Right lung (tissue), 5 donors: ENCODE data around the gene ERMAP. TPM values are rescaled to one million over a fixed set of nuclear protein-coding genes. Genes with fewer than 3 reads are reported as not detected.
"Not testable (repeated sequence)": the region's sequence is repeated elsewhere in the genome, so short reads cannot be mapped to it uniquely, and the experiment has no call there.

Experiments
- DNase-seq, 2 donors: peaks; one replicate each; pipeline ENCODE4 v3.0.0-alpha.2; 2013
- polyA plus RNA-seq, 5 donors: library from polyadenylated mRNA; unstranded; fragments of 120-200 nt; gene quantifications; one replicate each; pipeline versions ENCODE4 v1.2.1 to v1.2.3, GENCODE V29; 2013; ENCODE audit warnings: inconsistent platforms in 1 of 5, low replicate concordance in 1 of 5; ENCODE audit not compliant: insufficient read length in 5 of 5, insufficient read depth in 1 of 5

Gene ERMAP
- polyA plus RNA-seq, 5 donors: 24.0 to 30.8 (median 29.3) TPM

DNA sequence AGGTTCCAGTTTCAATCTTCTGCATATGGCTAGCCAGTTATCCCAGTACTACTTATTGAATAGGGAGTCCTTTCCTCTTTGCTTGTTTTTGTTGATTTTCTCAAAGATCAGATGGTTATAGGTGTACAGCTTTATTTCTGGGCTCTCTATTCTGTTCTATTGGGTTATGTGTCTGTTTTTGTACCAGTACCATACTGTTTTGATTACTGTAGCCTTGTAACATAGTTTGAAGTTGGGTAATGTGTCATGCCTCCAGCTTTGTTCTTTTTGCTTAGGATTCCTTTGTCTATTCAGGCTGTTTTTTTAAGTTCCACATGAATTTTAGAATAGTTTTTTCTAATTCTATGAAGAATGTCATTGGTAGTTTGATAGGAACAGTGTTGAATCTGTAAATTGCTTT is 56.2 kb downstream of the ERMAP start:
- not testable (repeated sequence) for DNase-seq

DNA sequence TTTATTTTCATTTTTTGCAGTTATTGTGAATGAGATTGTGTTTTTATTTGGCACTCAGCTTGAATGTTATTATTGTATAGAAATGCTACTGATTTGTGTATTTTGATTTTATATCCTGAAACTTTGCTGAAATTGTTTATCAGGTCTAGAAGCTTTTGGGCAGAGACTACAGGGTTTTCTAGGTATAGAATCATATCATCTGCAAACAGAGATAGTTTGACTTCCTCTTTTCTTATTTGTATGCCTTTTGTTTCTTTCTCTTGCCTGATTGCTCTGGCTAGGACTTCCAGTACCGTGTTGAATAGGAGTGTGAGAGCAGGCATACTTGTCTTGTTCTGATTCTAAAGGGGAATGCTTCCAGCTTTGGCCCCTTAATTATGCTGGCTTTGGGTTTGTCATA is 56.7 kb downstream of the ERMAP start:
- no peak for DNase-seq

DNA sequence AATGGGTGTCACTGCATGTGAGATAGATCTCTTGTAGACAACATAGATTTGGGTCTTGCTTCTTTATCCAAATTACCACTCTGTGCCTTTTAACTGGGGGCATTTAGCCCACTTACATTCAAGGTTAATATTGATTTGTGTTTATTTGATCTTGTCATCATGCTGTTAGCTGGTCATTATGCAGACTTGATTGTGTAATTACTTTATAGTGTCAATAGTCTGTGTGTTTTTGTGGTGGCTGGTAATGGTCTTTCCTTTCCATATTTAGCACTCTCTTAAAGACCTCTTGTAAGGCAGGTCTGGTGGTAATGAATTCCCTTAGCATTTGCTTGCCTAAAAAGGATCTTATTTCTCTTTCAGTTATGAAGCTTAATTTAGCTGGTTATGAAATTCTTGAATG is 59.1 kb downstream of the ERMAP start:
- DNase-seq: no peak

DNA sequence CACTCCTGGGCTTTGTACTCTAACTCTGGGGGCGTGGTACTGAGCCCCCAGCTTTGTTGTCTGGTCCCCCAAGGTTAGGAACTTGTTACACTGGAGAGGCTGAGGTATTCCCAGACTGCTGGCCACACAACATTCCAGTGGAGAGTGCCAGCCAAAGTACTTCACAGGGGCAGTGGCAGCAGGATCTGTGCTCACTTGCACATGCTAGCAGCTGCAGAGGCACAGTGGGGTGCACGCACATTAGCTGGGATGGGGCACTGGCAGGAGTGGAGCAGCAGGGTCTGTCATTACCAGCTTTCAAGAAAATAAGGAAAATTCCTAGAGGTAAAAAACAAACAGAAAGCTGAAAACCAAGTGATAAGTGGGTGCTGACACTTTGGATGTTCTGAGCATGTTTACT is 60.5 kb downstream of the ERMAP start:
- peak in 1 of 2 donors; percentile 19 for DNase-seq

DNA sequence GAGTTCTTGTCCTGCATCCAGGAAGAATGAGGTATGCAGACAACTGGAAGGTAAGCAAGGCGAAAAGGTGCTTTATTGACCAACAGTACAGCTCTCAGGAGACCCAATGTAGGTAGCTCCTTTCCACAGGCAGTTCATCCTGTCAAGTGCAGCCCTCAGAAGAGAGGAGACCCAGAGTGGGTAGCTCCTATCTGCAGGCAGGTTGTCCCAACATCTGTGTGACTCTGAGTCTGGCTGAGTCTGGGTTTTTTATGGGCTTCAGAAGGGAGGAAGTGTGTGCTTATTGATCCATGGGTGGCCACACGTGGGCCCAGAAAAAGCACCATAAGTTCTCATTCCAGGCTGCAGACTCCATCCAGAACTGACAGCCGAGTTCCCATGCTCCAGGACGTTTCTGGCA is 63.5 kb downstream of the ERMAP start:
- DNase-seq: no peak

DNA sequence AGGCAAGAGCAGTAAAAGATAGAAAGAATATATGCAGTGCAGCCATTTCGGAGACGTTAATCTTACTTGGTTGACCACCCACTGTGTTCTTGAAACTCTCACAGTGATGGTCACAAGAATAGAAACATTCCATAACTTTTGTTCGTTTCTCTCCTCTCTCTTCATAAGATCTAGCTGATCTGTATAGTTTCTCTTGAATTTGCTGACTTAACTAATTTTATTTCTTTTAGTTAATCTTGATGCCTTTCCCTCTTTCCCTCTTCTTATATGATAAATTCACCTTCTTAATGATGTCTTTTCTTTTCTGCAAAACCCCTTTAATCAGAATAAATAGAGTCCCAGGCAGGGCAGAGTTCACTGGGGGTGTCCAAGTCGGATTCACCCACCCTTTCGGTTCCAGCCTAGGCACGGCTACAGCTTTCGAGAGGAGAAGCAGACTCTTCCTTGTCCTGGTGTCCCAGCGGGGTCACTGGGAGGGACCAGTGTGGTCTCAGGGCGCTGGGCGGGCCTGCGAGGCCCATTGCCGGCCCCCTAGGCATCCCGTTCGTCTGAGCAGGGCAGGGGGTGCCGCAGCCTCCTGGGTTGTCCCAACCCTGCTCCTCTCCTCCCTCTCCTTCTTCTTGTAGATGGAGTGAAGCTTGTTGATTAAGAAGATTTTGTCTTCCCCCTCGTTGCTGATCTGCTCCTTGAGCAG is 69.3 kb downstream of the ERMAP start:
- DNase-seq: no peak

DNA sequence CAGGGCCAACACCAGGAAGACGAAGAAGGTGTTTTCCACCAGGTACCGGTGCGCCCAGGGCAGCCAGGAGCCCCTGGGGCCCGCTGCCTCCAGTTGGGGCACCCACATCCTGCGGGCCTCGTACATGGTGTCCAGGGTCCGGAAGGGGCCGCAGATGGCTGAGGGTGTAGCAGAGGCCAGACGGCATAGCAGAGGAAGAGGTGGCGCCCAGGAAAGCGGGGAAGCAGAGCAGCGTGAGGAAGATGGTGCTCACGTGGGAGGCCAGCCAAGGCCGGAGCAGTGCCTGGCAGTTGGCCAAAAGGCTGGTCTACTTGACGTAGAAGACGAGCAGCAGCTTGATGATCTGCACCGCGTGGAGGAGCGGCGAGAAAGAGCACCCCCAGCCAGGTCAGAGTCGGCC is 69.9 kb downstream of the ERMAP start:
- DNase-seq: no peak

DNA sequence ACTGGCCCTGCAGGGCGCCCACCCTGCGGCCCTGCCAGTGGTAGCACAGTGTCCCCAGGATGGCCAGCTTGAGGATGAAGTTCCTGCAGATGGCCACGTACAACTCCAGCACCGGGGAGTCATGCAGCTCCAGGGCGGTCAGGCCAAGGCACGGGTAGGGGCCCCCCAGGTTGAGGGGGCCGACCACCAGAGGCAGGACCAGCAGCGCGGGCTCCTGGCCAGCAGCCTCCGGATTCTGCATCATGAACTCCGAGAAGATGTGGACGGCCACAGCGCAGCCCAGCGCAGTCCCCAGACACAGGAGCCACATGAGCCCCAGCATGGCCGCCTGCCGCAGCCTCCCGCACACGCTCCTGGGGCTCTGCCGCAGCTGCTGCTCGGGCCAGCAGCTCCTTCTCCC is 70.4 kb downstream of the ERMAP start:
- DNase-seq: no peak

DNA sequence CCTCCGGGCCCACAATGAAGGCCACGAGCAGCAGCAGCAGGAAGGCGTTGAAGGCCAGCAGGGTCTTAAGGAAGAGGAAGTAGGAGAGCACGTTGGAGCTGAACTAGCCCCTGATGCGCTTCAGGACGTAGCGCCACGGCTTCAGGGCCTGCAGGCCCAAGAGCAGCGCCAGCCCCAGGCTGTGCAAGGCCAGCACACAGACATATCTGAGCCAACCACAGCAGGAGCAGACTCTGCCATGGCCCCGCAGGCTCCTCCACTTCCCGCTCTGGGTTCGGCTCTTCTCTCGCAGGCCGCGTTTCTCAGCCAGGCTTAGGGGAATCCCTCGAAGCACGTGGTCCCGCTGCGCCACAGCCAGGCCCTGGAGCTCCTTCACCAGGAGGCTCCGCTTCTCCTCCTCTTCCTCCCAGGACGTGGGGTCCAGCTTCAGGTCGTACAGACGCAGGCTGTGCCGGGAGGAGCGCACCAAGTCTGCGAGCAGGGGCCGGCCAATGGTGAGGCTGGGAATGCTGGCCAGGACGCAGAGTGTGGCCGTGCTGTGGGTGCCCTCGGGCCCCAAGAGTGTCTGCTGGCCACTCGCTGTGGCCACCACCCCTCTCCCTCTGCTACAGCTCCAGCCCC is 71.2 kb downstream of the ERMAP start:
- DNase-seq: no peak

DNA sequence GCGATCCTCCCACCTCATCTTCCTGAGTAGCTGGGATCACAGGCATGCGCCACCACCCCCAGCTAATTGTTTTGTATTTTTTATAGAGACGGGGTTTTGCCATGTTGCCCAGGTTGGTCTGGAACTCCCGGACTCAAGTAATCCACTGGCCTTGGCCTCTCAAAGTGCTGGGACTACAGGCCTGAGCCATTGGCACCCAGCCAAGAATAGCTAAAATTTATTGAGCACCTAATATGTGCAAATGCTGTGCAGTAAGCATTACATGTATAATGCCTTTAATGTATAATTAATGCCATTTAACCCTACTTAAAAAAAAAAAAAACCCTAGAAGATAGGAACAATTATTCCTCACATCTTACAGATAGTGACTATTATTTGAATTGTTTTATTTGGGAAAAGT is 72.3 kb downstream of the ERMAP start:
- DNase-seq: no peak

DNA sequence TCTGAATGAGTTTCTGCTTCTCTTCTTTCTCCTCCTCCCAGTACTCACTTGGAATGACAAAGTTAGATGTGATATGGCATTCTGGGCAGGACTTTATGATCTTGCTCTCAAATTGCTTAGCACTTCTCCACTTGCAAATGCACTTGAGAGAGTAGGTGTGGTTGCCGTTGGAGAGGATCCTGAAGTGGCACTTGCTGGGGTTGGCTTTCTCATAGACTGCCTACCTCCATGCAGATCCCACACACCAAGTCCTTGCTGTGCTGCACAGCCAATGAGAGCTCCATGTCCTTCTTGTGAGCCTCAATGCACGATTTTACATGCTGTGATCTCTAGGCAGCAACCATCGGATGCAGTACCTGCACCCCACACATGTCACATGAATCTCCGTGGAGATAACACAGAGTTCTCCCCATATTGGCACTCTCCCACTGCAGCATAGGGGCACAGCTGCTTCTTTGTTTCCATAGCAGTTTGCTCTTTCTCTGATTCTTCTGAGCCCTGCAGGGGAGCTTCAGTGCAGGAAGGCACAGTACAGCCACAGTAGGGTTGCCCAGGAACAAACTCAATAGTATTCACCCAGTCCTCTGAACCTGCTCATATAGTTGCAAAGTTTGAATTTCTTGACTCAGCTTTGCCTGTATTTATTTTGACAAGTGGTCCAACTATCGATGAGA is 74.7 kb downstream of the ERMAP start:
- peak; percentile 35 to 37 for DNase-seq

Other genes with a start within 250 kb of the ERMAP start
- gene PPIH, start 158.7 kb upstream of the ERMAP start, polyA plus RNA-seq: 10 to 100 TPM; 49.9 to 70.1 (median 60.5) TPM
- 100 to 1,000 TPM; 477 to 663 (median 555) TPM for gene YBX1, start 134.7 kb upstream of the ERMAP start, polyA plus RNA-seq
- gene CLDN19, start 76.9 kb upstream of the ERMAP start, polyA plus RNA-seq: 10 to 100 TPM; 12.3 to 25.6 (median 21.1) TPM
- 100 to 1,000 TPM in 1 of 5 donors, 10 to 100 TPM in 4; 79.9 to 101 (median 85.6) TPM for gene P3H1, start 50.1 kb upstream of the ERMAP start, polyA plus RNA-seq
- 10 to 100 TPM in 4 of 5 donors, 1 to 10 TPM in 1; 9.6 to 14.1 (median 13.2) TPM for gene C1orf50, start 49.9 kb upstream of the ERMAP start, polyA plus RNA-seq
- 1 to 10 TPM in 3 of 5 donors, under 1 TPM in 2; 0.47 to 1.5 (median 1.3) TPM for gene TMEM269, start 32.1 kb upstream of the ERMAP start, polyA plus RNA-seq
- gene SVBP, start 275 bp downstream of the ERMAP start, polyA plus RNA-seq: 10 to 100 TPM; 66.7 to 76.4 (median 72.8) TPM
- 10 to 100 TPM; 16.0 to 21.0 (median 17.7) TPM for gene ZNF691, start 29.5 kb downstream of the ERMAP start, polyA plus RNA-seq
- 100 to 1,000 TPM in 1 of 5 donors, 10 to 100 TPM in 4; 39.3 to 105 (median 64.2) TPM for gene SLC2A1, start 141.7 kb downstream of the ERMAP start, polyA plus RNA-seq